HEK293 (cell line): ENCODE data around the gene TCF20.
A peak's percentile ranks its signal among the peaks of the same experiment; 100 is the strongest.

Source experiments
- CTCF ChIA-PET: fragments of 350-600 bp; formaldehyde crosslinking; extraction: SDS; loops from one replicate; lab custom pipeline; 2021; ENCODE audit warnings: antibody characterized with exemption; lab: Yijun Ruan, JAX
- POLR2A ChIA-PET: fragments of 300-600 bp; formaldehyde crosslinking; extraction: SDS; loops from one replicate; lab custom pipeline; 2020; ENCODE audit warnings: antibody characterized with exemption, inconsistent platforms; lab: Yijun Ruan, JAX
- H3K27ac ChIP-seq: fragments of 200-500 bp; sonication (Bioruptor generic); 2 replicates; pipeline ENCODE4 v1.5.1; 2014; ENCODE audit warnings: low read depth, low read length, control low read depth, inconsistent platforms; ENCODE audit errors: extremely low read depth
- H3K36me3 ChIP-seq, 2 experiments: fragments of 200-500 bp in 1 of 2; sonication (Bioruptor generic) in 1 of 2; 1 replicate in 1 of 2; 2 replicates in 1 of 2; pipeline ENCODE4 v1.5.1; 2014 to 2017; ENCODE audit warnings: inconsistent platforms in 2 of 2, low read length in 2 of 2; ENCODE audit not compliant: control insufficient read depth in 2 of 2, insufficient read depth in 1 of 2
- H3K4me1 ChIP-seq: fragments of 200-500 bp; sonication (Bioruptor generic); 2 replicates; pipeline ENCODE4 v1.5.1; 2014; ENCODE audit warnings: mild to moderate bottlenecking, low read length, inconsistent platforms; ENCODE audit not compliant: control insufficient read depth, insufficient read depth
- H3K4me3 ChIP-seq: 2 replicates; pipeline ENCODE4 v1.5.1; 2011; ENCODE audit warnings: low read depth, mild to moderate bottlenecking, control low read depth, low read length, moderate library complexity
- H3K9me3 ChIP-seq: fragments of 200-500 bp; sonication (Bioruptor generic); 2 replicates; pipeline ENCODE4 v1.5.1; 2014; ENCODE audit warnings: low read depth, low read length, inconsistent platforms; ENCODE audit not compliant: control insufficient read depth, insufficient read depth
- HIC1 ChIP-seq: fragments of 450-650 bp; formaldehyde crosslinking; IDR thresholded peaks from 2 replicates; pipeline ENCODE4 v1.5.1; 2016; ENCODE audit warnings: missing biosample characterization, missing genetic modification characterization
- SCRT1 ChIP-seq: fragments of 450-650 bp; formaldehyde crosslinking; IDR thresholded peaks from 2 replicates; pipeline ENCODE4 v1.5.1; 2016; ENCODE audit warnings: missing biosample characterization, missing genetic modification characterization, borderline replicate concordance
- ZFHX2 ChIP-seq: fragments of 450-650 bp; formaldehyde crosslinking; conservative IDR thresholded peaks from 2 replicates; pipeline ENCODE4 v1.5.1; 2016; ENCODE audit warnings: missing biosample characterization, missing genetic modification characterization
- ZNF138 ChIP-seq: fragments of 450-650 bp; formaldehyde crosslinking; IDR thresholded peaks from 2 replicates; pipeline ENCODE4 v1.5.1; 2016; ENCODE audit warnings: missing biosample characterization, missing genetic modification characterization, borderline replicate concordance
- ZNF2 ChIP-seq: fragments of 450-650 bp; formaldehyde crosslinking; IDR thresholded peaks from 2 replicates; pipeline ENCODE4 v1.5.1; 2016; ENCODE audit warnings: missing biosample characterization, missing genetic modification characterization
- ZNF449 ChIP-seq: fragments of 450-650 bp; formaldehyde crosslinking; IDR thresholded peaks from 2 replicates; pipeline ENCODE4 v1.5.1; 2017; ENCODE audit warnings: missing biosample characterization, mild to moderate bottlenecking, missing genetic modification characterization, moderate library complexity
- ZNF768 ChIP-seq: fragments of 450-650 bp; formaldehyde crosslinking; IDR thresholded peaks from 2 replicates; pipeline ENCODE4 v1.5.1; 2018; ENCODE audit warnings: missing biosample characterization, mild to moderate bottlenecking, missing genetic modification characterization
- ZNF785 ChIP-seq: fragments of 450-650 bp; formaldehyde crosslinking; IDR thresholded peaks from 2 replicates; pipeline ENCODE4 v1.5.1; 2016; ENCODE audit warnings: missing biosample characterization, missing genetic modification characterization
- ZSCAN18 ChIP-seq: fragments of 450-650 bp; formaldehyde crosslinking; IDR thresholded peaks from 2 replicates; pipeline ENCODE4 v1.5.1; 2016; ENCODE audit warnings: missing biosample characterization, missing genetic modification characterization

TCF20 gene

GRCh38 chr22:42297778-42298177 is 27.3 kb upstream of the TCF20 start:
- H3K4me3 ChIP-seq = no peak overlapping the region
- ChIA-PET POLR2A (no interaction called here), CTCF (interaction anchor here (0.7 kb wide), 1 partner anchor 140 kb away, joined by 5 read pairs; no protein-coding TSS in a partner anchor)
- no peak overlapping the region for H3K27ac ChIP-seq
- H3K36me3 ChIP-seq = no peaks in the 10 kb centered on the region
- H3K9me3 ChIP-seq = no peaks in the 10 kb centered on the region
- H3K4me1 ChIP-seq = peaks cover 5% of the 10 kb centered on the region
- no peak for TF ChIP-seq ZNF785 (tag by site-specific recombination)
- no peak for TF ChIP-seq ZNF138 (tag by site-specific recombination)
- TF ChIP-seq ZSCAN18 (tag by site-specific recombination) = no peak
- peak; percentile 92 for TF ChIP-seq ZNF449
- no peak for TF ChIP-seq ZNF2 (tag by site-specific recombination)
- TF ChIP-seq, all 188 proteins: peak for 1

GRCh38 chr22:42296883-42297282 is 26.4 kb upstream of the TCF20 start:
- CTCF ChIA-PET = no interaction called here
- H3K27ac ChIP-seq = no peak overlapping the region
- POLR2A ChIA-PET = no interaction called here
- TF ChIP-seq ZNF768 (tag by site-specific recombination) (peak; percentile 92), ZFHX2 (tag by site-specific recombination) (no peak), ZNF449 (0 out of 2 replicates have a peak, but pooled peaks have one; percentile 43)
- H3K36me3 ChIP-seq = no peaks in the 10 kb centered on the region
- H3K4me3 ChIP-seq = no peak overlapping the region
- H3K9me3 ChIP-seq = no peaks in the 10 kb centered on the region
- H3K4me1 ChIP-seq = peaks cover 5% of the 10 kb centered on the region

- peaks cover 5% of the 10 kb centered on the region for H3K4me1 ChIP-seq
- no peaks in the 10 kb centered on the region for H3K36me3 ChIP-seq
- no peak overlapping the region for H3K27ac ChIP-seq
- H3K4me3 ChIP-seq = no peak overlapping the region
- POLR2A ChIA-PET = interaction anchor here (1.3 kb wide), 1 partner anchor 8 kb away, joined by 3 read pairs; no protein-coding TSS in a partner anchor
- CTCF ChIA-PET = interaction anchor here (0.6 to 0.7 kb wide), 2 partner anchors 164 to 580 kb away, joined by 3 to 4 read pairs; no protein-coding TSS in a partner anchor
- H3K9me3 ChIP-seq = no peaks in the 10 kb centered on the region
- 0 out of 2 replicates have a peak, but pooled peaks have one; percentile 24 for TF ChIP-seq HIC1
- no peak for TF ChIP-seq SCRT1
- TF ChIP-seq, all 188 proteins: peak for 1
Measured at GRCh38 chr22:42296381-42296853, 26.0 kb upstream of the TCF20 start.
